WERI-Rb-1 (cell line): ENCODE data around the gene UFM1.
"Not testable (repeated sequence)": the region's sequence is repeated elsewhere in the genome, so short reads cannot be mapped to it uniquely, and the experiment has no call there.

ENCODE experiments used
- DNase-seq: peaks from one replicate; pipeline ENCODE4 v3.0.0-alpha.2; 2020
- H3K27ac ChIP-seq: fragments of 250-450 bp; sonication (Bioruptor Pico); 2 replicates; pipeline ENCODE4 v1.5.1; 2020; ENCODE audit warnings: mild to moderate bottlenecking, moderate library complexity
- H3K27me3 ChIP-seq: fragments of 250-450 bp; sonication (Bioruptor Pico); 2 replicates; pipeline ENCODE4 v1.5.1; 2021; ENCODE audit warnings: mild to moderate bottlenecking, low read depth, moderate library complexity; ENCODE audit not compliant: insufficient read depth, severe bottlenecking
- H3K36me3 ChIP-seq: fragments of 250-450 bp; sonication (Bioruptor Pico); 2 replicates; pipeline ENCODE4 v1.5.1; 2020; ENCODE audit warnings: mild to moderate bottlenecking, moderate library complexity
- H3K4me3 ChIP-seq: 2 replicates; pipeline ENCODE4 v1.5.1; 2011; ENCODE audit warnings: low read depth, mild to moderate bottlenecking, control low read depth, low read length
- H3K9me3 ChIP-seq: fragments of 250-450 bp; sonication (Bioruptor Pico); 2 replicates; pipeline ENCODE4 v1.5.1; 2021; ENCODE audit warnings: mild to moderate bottlenecking, moderate library complexity; ENCODE audit not compliant: severe bottlenecking
- CTCF ChIP-seq: IDR thresholded peaks from 2 replicates; pipeline ENCODE4 v1.5.1; 2011; ENCODE audit warnings: low read depth, mild to moderate bottlenecking, control low read depth, inconsistent platforms, low read length

UFM1 gene

GRCh38 chr13:38366954-38367645 lies 17.4 kb downstream of the UFM1 start:
- Histone ChIP-seq H3K27ac (no peak overlapping the region), H3K27me3 (no peaks in the 10 kb centered on the region), H3K4me3 (no peak overlapping the region), H3K9me3 (no peaks in the 10 kb centered on the region), H3K36me3 (no peaks in the 10 kb centered on the region)
- TF ChIP-seq CTCF = no peak
- DNase-seq = no peak

GRCh38 chr13:38369058-38369457 lies 19.4 kb downstream of the UFM1 start:
- TF ChIP-seq CTCF = no peak
- H3K9me3 ChIP-seq = no peaks in the 10 kb centered on the region
- H3K27me3 ChIP-seq = no peaks in the 10 kb centered on the region
- no peaks in the 10 kb centered on the region for H3K36me3 ChIP-seq
- H3K4me3 ChIP-seq = no peak overlapping the region
- no peak overlapping the region for H3K27ac ChIP-seq
- DNase-seq = no peak

- not testable (repeated sequence) for H3K27me3 ChIP-seq, DNase-seq, H3K36me3 ChIP-seq, H3K9me3 ChIP-seq, H3K4me3 ChIP-seq, H3K27ac ChIP-seq
Observed at GRCh38 chr13:38370096-38370495, 20.4 kb downstream of the UFM1 start.

- Histone ChIP-seq H3K27ac (no peak overlapping the region), H3K36me3 (no peaks in the 10 kb centered on the region), H3K27me3 (no peaks in the 10 kb centered on the region), H3K9me3 (no peaks in the 10 kb centered on the region), H3K4me3 (no peak overlapping the region)
- TF ChIP-seq CTCF = no peak
- DNase-seq = no peak
Observed at GRCh38 chr13:38372820-38373383, 23.3 kb downstream of the UFM1 start.

DNA sequence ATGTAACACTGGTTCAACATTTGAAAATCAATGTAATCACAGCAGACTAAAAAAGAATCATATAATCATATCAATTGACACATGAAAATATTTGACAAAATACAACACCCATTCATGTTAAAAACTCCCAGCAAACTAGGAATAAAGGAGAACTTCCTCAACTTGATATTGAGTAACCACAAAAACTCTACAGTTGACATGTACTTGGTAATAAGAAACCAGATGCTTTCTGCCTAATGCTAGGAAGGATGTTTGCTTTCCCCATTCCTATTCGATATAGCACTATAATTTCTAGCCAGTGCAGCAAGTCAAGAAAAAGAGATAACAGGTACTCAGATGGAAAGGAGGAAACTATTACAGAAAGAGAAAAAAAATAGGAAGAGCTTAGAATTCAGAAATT lies 26.9 kb downstream of the UFM1 start:
- no peak for DNase-seq
- no peaks in the 10 kb centered on the region for H3K27me3 ChIP-seq
- H3K36me3 ChIP-seq = no peaks in the 10 kb centered on the region
- no peak overlapping the region for H3K27ac ChIP-seq
- TF ChIP-seq CTCF = no peak
- H3K9me3 ChIP-seq = no peaks in the 10 kb centered on the region
- H3K4me3 ChIP-seq = no peak overlapping the region

DNA sequence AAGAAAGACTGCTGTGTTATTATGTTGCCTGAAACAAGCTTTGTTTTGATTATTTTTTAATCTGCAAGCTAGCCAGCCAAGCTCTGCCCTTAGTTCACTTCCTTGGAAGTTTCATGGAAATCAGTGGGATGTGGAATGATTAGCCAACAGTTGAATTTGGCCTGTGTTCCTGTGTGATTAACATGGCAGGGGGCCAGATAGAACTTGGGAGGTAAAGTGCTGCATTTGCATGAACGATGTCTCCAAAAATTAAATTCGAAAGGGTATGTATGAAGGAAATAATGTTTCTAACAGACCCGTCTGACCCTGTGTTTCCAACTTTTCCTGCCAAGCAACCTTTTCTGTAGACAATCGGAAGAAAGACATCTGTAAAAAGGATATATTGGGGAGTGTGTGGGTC lies 32.2 kb downstream of the UFM1 start:
- Histone ChIP-seq H3K36me3 (no peaks in the 10 kb centered on the region), H3K9me3 (no peaks in the 10 kb centered on the region), H3K27ac (no peak overlapping the region), H3K27me3 (no peaks in the 10 kb centered on the region), H3K4me3 (no peak overlapping the region)
- no peak for TF ChIP-seq CTCF
- no peak for DNase-seq
